Activated naive CD8-positive, alpha-beta T cell treated with anti-CD3 and anti-CD28 coated beads, Interleukin-2, amount 10 ng/mL, durations not matched to agents 7 days and 5 days (primary cell): ENCODE measurements around the gene ALDH3A1. TPM values are rescaled to one million over a fixed set of nuclear protein-coding genes. Genes with fewer than 3 reads are reported as not detected.

Source experiments
- ATAC-seq: fragments of 150-1000 bp; cut with Tn5 transposase; one replicate; pipeline ENCODE4 v1.10.0; 2021; ENCODE audit warnings: low read depth, moderate library complexity
- POLR2A ChIA-PET: fragments of 350-600 bp; sonication (Branson Sonifier 250); formaldehyde crosslinking; loops from one replicate; lab custom pipeline; 2021; ENCODE audit warnings: antibody characterized with exemption; lab: Charles Lee
- DNase-seq: peaks from one replicate; pipeline ENCODE4 v3.0.0; 2021
- H3K27ac Mint-ChIP-seq: one replicate; pipeline ENCODE4 v1.8.0; 2022; ENCODE audit warnings: mild to moderate bottlenecking, mixed read lengths
- H3K27me3 Mint-ChIP-seq: one replicate; pipeline ENCODE4 v1.8.0; 2022; ENCODE audit warnings: mild to moderate bottlenecking, moderate library complexity, mixed read lengths
- H3K36me3 Mint-ChIP-seq: one replicate; pipeline ENCODE4 v1.8.0; 2021; ENCODE audit warnings: mild to moderate bottlenecking, mixed read lengths
- H3K4me1 Mint-ChIP-seq: one replicate; pipeline ENCODE4 v1.8.0; 2021; ENCODE audit warnings: mixed read lengths
- H3K4me3 Mint-ChIP-seq: one replicate; pipeline ENCODE4 v1.8.0; 2022; ENCODE audit warnings: mild to moderate bottlenecking, moderate library complexity, mixed read lengths
- H3K9me3 Mint-ChIP-seq: one replicate; pipeline ENCODE4 v1.8.0; 2021; ENCODE audit warnings: mixed read lengths
- total RNA-seq, 2 experiments: library from RNA; stranded (reverse); gene quantifications; one replicate each; pipeline ENCODE4 v1.2.3, GENCODE V29; 2021

The ALDH3A1 gene
- total RNA-seq, 2 experiments from 2014 or later: not detected

GRCh38 chr17:19703828-19704613 lies 44.1 kb downstream of the ALDH3A1 start:
- Mint-ChIP-seq H3K27me3 (peaks cover 1% of the 10 kb centered on the region), H3K36me3 (no peaks in the 10 kb centered on the region), H3K27ac (no peak overlapping the region), H3K9me3 (no peaks in the 10 kb centered on the region), H3K4me3 (no peak overlapping the region), H3K4me1 (no peaks in the 10 kb centered on the region)
- ATAC-seq (no peak), DNase-seq (no peak)
- POLR2A ChIA-PET: no interaction called here

GRCh38 chr17:19703106-19703827 lies 44.8 kb downstream of the ALDH3A1 start:
- Mint-ChIP-seq H3K4me3 (no peak overlapping the region), H3K4me1 (no peaks in the 10 kb centered on the region)

GRCh38 chr17:19702217-19702641 lies 45.9 kb downstream of the ALDH3A1 start:
- no peaks in the 10 kb centered on the region for H3K36me3 Mint-ChIP-seq
- POLR2A ChIA-PET: no interaction called here
- ATAC-seq (no peak), DNase-seq (no peak)
- H3K9me3 Mint-ChIP-seq: no peaks in the 10 kb centered on the region
- no peak overlapping the region for H3K27ac Mint-ChIP-seq
- peaks cover 1% of the 10 kb centered on the region for H3K27me3 Mint-ChIP-seq
- no peaks in the 10 kb centered on the region for H3K4me1 Mint-ChIP-seq
- no peak overlapping the region for H3K4me3 Mint-ChIP-seq

More at GRCh38 chr17:19703106-19703827, 44.8 kb downstream of the ALDH3A1 start:
- Mint-ChIP-seq H3K27ac (no peak overlapping the region), H3K27me3 (peaks cover 1% of the 10 kb centered on the region), H3K9me3 (no peaks in the 10 kb centered on the region), H3K36me3 (no peaks in the 10 kb centered on the region)
- no peak for DNase-seq
- POLR2A ChIA-PET: no interaction called here
- no peak for ATAC-seq

Other genes starting within 250 kb of the ALDH3A1 start
- not detected for gene SLC47A1, start 214.4 kb downstream of the ALDH3A1 start, total RNA-seq
- gene ALDH3A2, start 99.5 kb downstream of the ALDH3A1 start, total RNA-seq: 10 to 100 TPM; 29.1 to 32.8 TPM
- gene SLC47A2, start 31.7 kb downstream of the ALDH3A1 start, total RNA-seq: not detected
- gene ULK2, start 119.6 kb upstream of the ALDH3A1 start, total RNA-seq: 1 to 10 TPM; 8.8 to 9.7 TPM
- gene AKAP10, start 229.5 kb upstream of the ALDH3A1 start, total RNA-seq: 10 to 100 TPM; 48.7 to 55.9 TPM